ENCODE data around the gene MDFI. TPM values are rescaled to one million over a fixed set of nuclear protein-coding genes. Genes with fewer than 3 reads are reported as not detected.

Gene MDFI
- total and polyA plus RNA-seq, 2 experiments from 2014 or later = 2.8 to 51.4 TPM

- H3K27ac Mint-ChIP-seq = no peak overlapping the region
- Histone ChIP-seq H3K27me3 (ENCODE audit: insufficient read depth) (peaks cover 7% of the 10 kb centered on the region), H3F3A (replicated peaks; ENCODE audit: low read depth) (peaks cover 3% of the 10 kb centered on the region; the same call in 1 of the 2 replicates), H4K20me1 (replicated peaks; ENCODE audit: insufficient read depth) (no peaks in the 10 kb centered on the region), H3K4me2 (no peak overlapping the region), H3K79me2 (replicated peaks; ENCODE audit: insufficient read depth) (no peaks in the 10 kb centered on the region), H3K27ac (ENCODE audit: low read depth) (no peak overlapping the region), H3K36me3 (ENCODE audit: insufficient read depth) (no peaks in the 10 kb centered on the region; the same call in 1 of the 2 replicates), H2AFZ (no peak overlapping the region), H3K4me1 (ENCODE audit: insufficient read depth) (peaks cover 14% of the 10 kb centered on the region), H3K9me2 (ENCODE audit: insufficient read depth) (no peaks in the 10 kb centered on the region), H3K4me3 (no peak overlapping the region)
- H3K4me3 Mint-ChIP-seq = no peak overlapping the region
- no peak for DNase-seq (ENCODE audit: low spot score)
- TF ChIP-seq NANOG (IDR thresholded peaks at IDR 0.05; ENCODE audit: borderline replicate concordance) = no peak
- TF ChIP-seq STAT1 (IDR thresholded peaks at IDR 0.05; ENCODE audit: unreplicated experiment) = no peak
- TF ChIP-seq, protein P1, sequence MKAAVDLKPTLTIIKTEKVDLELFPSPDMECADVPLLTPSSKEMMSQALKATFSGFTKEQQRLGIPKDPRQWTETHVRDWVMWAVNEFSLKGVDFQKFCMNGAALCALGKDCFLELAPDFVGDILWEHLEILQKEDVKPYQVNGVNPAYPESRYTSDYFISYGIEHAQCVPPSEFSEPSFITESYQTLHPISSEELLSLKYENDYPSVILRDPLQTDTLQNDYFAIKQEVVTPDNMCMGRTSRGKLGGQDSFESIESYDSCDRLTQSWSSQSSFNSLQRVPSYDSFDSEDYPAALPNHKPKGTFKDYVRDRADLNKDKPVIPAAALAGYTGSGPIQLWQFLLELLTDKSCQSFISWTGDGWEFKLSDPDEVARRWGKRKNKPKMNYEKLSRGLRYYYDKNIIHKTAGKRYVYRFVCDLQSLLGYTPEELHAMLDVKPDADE (IDR thresholded peaks at IDR 0.05) = no peak
- no peak for TF ChIP-seq REST (IDR thresholded peaks at IDR 0.05; ENCODE audit: unreplicated experiment)
- TF ChIP-seq POLR2AphosphoS5 (IDR thresholded peaks at IDR 0.05; ENCODE audit: low read depth) = no peak
- TF ChIP-seq JUNB (IDR thresholded peaks at IDR 0.05; ENCODE audit: unreplicated experiment) = no peak
- no peak for TF ChIP-seq ZNF331 (CRISPR knock-in tag; IDR thresholded peaks at IDR 0.05; ENCODE audit: low read depth)
- TF ChIP-seq CTCF (conservative IDR thresholded peaks at IDR 0.05; ENCODE audit: low read depth in 2 of 2) = no peak
- no peak for TF ChIP-seq CREB1 (CRISPR knock-in tag; IDR thresholded peaks at IDR 0.05; ENCODE audit: low read depth)
- TF ChIP-seq ZNF114 (CRISPR knock-in tag; IDR thresholded peaks at IDR 0.05) = no peak
- TF ChIP-seq, protein P2, sequence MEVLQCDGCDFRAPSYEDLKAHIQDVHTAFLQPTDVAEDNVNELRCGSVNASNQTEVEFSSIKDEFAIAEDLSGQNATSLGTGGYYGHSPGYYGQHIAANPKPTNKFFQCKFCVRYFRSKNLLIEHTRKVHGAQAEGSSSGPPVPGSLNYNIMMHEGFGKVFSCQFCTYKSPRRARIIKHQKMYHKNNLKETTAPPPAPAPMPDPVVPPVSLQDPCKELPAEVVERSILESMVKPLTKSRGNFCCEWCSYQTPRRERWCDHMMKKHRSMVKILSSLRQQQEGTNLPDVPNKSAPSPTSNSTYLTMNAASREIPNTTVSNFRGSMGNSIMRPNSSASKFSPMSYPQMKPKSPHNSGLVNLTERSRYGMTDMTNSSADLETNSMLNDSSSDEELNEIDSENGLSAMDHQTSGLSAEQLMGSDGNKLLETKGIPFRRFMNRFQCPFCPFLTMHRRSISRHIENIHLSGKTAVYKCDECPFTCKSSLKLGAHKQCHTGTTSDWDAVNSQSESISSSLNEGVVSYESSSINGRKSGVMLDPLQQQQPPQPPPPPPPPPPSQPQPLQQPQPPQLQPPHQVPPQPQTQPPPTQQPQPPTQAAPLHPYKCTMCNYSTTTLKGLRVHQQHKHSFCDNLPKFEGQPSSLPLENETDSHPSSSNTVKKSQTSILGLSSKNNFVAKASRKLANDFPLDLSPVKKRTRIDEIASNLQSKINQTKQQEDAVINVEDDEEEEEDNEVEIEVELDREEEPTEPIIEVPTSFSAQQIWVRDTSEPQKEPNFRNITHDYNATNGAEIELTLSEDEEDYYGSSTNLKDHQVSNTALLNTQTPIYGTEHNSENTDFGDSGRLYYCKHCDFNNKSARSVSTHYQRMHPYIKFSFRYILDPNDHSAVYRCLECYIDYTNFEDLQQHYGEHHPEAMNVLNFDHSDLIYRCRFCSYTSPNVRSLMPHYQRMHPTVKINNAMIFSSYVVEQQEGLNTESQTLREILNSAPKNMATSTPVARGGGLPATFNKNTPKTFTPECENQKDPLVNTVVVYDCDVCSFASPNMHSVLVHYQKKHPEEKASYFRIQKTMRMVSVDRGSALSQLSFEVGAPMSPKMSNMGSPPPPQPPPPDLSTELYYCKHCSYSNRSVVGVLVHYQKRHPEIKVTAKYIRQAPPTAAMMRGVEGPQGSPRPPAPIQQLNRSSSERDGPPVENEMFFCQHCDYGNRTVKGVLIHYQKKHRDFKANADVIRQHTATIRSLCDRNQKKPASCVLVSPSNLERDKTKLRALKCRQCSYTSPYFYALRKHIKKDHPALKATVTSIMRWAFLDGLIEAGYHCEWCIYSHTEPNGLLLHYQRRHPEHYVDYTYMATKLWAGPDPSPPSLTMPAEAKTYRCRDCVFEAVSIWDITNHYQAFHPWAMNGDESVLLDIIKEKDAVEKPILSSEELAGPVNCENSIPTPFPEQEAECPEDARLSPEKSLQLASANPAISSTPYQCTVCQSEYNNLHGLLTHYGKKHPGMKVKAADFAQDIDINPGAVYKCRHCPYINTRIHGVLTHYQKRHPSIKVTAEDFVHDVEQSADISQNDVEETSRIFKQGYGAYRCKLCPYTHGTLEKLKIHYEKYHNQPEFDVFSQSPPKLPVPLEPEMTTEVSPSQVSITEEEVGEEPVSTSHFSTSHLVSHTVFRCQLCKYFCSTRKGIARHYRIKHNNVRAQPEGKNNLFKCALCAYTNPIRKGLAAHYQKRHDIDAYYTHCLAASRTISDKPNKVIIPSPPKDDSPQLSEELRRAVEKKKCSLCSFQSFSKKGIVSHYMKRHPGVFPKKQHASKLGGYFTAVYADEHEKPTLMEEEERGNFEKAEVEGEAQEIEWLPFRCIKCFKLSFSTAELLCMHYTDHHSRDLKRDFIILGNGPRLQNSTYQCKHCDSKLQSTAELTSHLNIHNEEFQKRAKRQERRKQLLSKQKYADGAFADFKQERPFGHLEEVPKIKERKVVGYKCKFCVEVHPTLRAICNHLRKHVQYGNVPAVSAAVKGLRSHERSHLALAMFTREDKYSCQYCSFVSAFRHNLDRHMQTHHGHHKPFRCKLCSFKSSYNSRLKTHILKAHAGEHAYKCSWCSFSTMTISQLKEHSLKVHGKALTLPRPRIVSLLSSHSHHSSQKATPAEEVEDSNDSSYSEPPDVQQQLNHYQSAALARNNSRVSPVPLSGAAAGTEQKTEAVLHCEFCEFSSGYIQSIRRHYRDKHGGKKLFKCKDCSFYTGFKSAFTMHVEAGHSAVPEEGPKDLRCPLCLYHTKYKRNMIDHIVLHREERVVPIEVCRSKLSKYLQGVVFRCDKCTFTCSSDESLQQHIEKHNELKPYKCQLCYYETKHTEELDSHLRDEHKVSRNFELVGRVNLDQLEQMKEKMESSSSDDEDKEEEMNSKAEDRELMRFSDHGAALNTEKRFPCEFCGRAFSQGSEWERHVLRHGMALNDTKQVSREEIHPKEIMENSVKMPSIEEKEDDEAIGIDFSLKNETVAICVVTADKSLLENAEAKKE (CRISPR knock-in tag; IDR thresholded peaks at IDR 0.05) = no peak
- no peak for TF ChIP-seq EZH2 (IDR thresholded peaks at IDR 0.05; ENCODE audit: low read depth, unreplicated experiment)
- TF ChIP-seq EZH2phosphoT487 (IDR thresholded peaks at IDR 0.05; ENCODE audit: unreplicated experiment) = no peak
- no peak for ATAC-seq
- no peaks in the 10 kb centered on the region; the same call in 1 of the 3 replicates for H3K9me3 Mint-ChIP-seq
- no peaks in the 10 kb centered on the region; the same call in 2 of the 3 replicates for H3K36me3 Mint-ChIP-seq (ENCODE audit: low read depth)
- peaks cover 23% of the 10 kb centered on the region for H3K4me1 Mint-ChIP-seq
- H3K27me3 Mint-ChIP-seq (ENCODE audit: insufficient read depth, low read depth, poor library complexity) = peaks cover 41% of the 10 kb centered on the region
Observed at GRCh38 chr6:41605649-41606048, 32.6 kb upstream of the MDFI start.
